Common myeloid progenitor, CD34-positive (primary cell): Measurements from ENCODE around the gene DDX41.

Source experiments
- CTCF ChIA-PET: fragments of 350-600 bp; sonication (Branson Sonifier 250); formaldehyde crosslinking; loops from one replicate; lab custom pipeline; 2021; ENCODE audit warnings: antibody characterized with exemption; lab: Charles Lee
- POLR2A ChIA-PET: fragments of 350-600 bp; sonication (Branson Sonifier 250); formaldehyde crosslinking; loops from one replicate; lab custom pipeline; 2021; ENCODE audit warnings: antibody characterized with exemption; lab: Charles Lee
- DNase-seq, 3 donors: peaks; one replicate each; pipeline versions ENCODE4 v3.0.0 to v3.0.0-alpha.2; 2013
- H3K27ac ChIP-seq, 2 experiments: 1 replicate in 1 of 2; 2 replicates in 1 of 2; pipeline ENCODE4 v1.7.0; 2013; ENCODE audit warnings: inconsistent platforms in 2 of 2, low read length in 2 of 2, mild to moderate bottlenecking in 2 of 2, low read depth in 1 of 2, moderate library complexity in 1 of 2; ENCODE audit not compliant: severe bottlenecking in 2 of 2, insufficient read depth in 1 of 2, poor library complexity in 1 of 2
- H3K27me3 ChIP-seq, 5 experiments: replicated peaks in 2 of 5; 1 replicate in 3 of 5; 2 replicates in 2 of 5; pipeline versions ENCODE4 v1.6.1 to v1.7.0; 2013; ENCODE audit warnings: low read length in 4 of 5, mild to moderate bottlenecking in 2 of 5, moderate library complexity in 2 of 5, inconsistent platforms in 1 of 5; ENCODE audit not compliant: insufficient read depth in 5 of 5, control insufficient read depth in 4 of 5
- H3K36me3 ChIP-seq, 4 experiments: 1 replicate in 2 of 4; 2 replicates in 2 of 4; pipeline versions ENCODE4 v1.6.1 to v1.7.0; 2013; ENCODE audit warnings: low read length in 3 of 4, control low read depth in 1 of 4, mild to moderate bottlenecking in 1 of 4; ENCODE audit not compliant: control insufficient read depth in 4 of 4, insufficient read depth in 4 of 4
- H3K4me1 ChIP-seq, 4 experiments: 1 replicate in 3 of 4; 2 replicates in 1 of 4; pipeline versions ENCODE4 v1.6.1 to v1.7.1; 2013; ENCODE audit warnings: low read length in 3 of 4, mild to moderate bottlenecking in 3 of 4, control low read depth in 1 of 4, inconsistent platforms in 1 of 4, moderate library complexity in 1 of 4; ENCODE audit not compliant: control insufficient read depth in 4 of 4, insufficient read depth in 4 of 4; ENCODE audit errors: control extremely low read depth in 1 of 4
- H3K4me3 ChIP-seq, 7 experiments: 1 replicate in 4 of 7; 2 replicates in 3 of 7; pipeline versions ENCODE4 v1.5.1 to v1.7.0; 2013; ENCODE audit warnings: mild to moderate bottlenecking in 7 of 7, low read length in 6 of 7, moderate library complexity in 6 of 7, inconsistent platforms in 2 of 7, low read depth in 2 of 7, control low read depth in 1 of 7; ENCODE audit not compliant: insufficient read depth in 4 of 7, control insufficient read depth in 1 of 7; ENCODE audit errors: extremely low read depth in 1 of 7
- H3K9me3 ChIP-seq, 5 experiments: 1 replicate in 4 of 5; 2 replicates in 1 of 5; pipeline versions ENCODE4 v1.6.1 to v1.7.1; 2013; ENCODE audit warnings: low read length in 4 of 5, mild to moderate bottlenecking in 2 of 5, inconsistent platforms in 1 of 5, low read depth in 1 of 5, moderate library complexity in 1 of 5; ENCODE audit not compliant: control insufficient read depth in 4 of 5, insufficient read depth in 2 of 5; ENCODE audit errors: control extremely low read depth in 1 of 5
- WGBS: methylation state at CpG from one replicate; pipeline ENCODE4 v1.1.5; 2013; ENCODE audit not compliant: insufficient coverage; 5-methylcytosine and 5-hydroxymethylcytosine counted together

Gene DDX41

GRCh38 chr5:177547736-177548135, 31.0 kb upstream of the DDX41 start:
- ChIA-PET POLR2A (no interaction called here), CTCF (interaction anchor here (0.7 to 0.9 kb wide), 2 partner anchors 39 to 44 kb away, joined by 3 read pairs; no protein-coding TSS in a partner anchor)
- WGBS = 72% methylated on average over 2 of the region's 3 CpGs

GRCh38 chr5:177546258-177546741, 29.5 kb upstream of the DDX41 start:
- H3K4me3 ChIP-seq = no peak overlapping the region
- no peak overlapping the region for H3K27ac ChIP-seq
- peaks cover 0 to 12% (median 0%) of the 10 kb centered on the region in 4 experiments for H3K4me1 ChIP-seq
- DNase-seq = peak in 2 of 3 donors; percentile 18 to 24
- peaks cover 4 to 23% (median 11%) of the 10 kb centered on the region in 4 experiments for H3K36me3 ChIP-seq
- 100% methylated on average over 1 of the region's 1 CpG for WGBS
- no peaks in the 10 kb centered on the region for H3K9me3 ChIP-seq
- ChIA-PET CTCF (interaction anchor here (1.0 to 4.4 kb wide), 4 partner anchors 9 to 121 kb away, joined by 3 to 16 read pairs (median 3); no protein-coding TSS in a partner anchor), POLR2A (no interaction called here)
- no peaks in the 10 kb centered on the region for H3K27me3 ChIP-seq

More at GRCh38 chr5:177547736-177548135, 31.0 kb upstream of the DDX41 start:
- Histone ChIP-seq H3K27ac (no peak overlapping the region), H3K9me3 (no peaks in the 10 kb centered on the region), H3K36me3 (peaks cover 2 to 28% (median 9%) of the 10 kb centered on the region in 4 experiments), H3K4me1 (peaks cover 0 to 14% (median 2%) of the 10 kb centered on the region in 4 experiments), H3K27me3 (no peaks in the 10 kb centered on the region), H3K4me3 (no peak overlapping the region)
- DNase-seq = no peak

GRCh38 chr5:177545487-177546257, 28.9 kb upstream of the DDX41 start:
- CTCF ChIA-PET = interaction anchor here (1.0 to 4.4 kb wide), 4 partner anchors 10 to 120 kb away, joined by 3 to 16 read pairs (median 3); no protein-coding TSS in a partner anchor

GRCh38 chr5:177542816-177543465, 26.2 kb upstream of the DDX41 start:
- DNase-seq = no peak
- H3K27ac ChIP-seq = peak overlapping the region in 1 of 2 experiments; percentile 6
- ChIA-PET CTCF (interaction anchor here (1.0 to 4.4 kb wide), 2 partner anchors 8 to 61 kb away, joined by 3 to 16 read pairs; no protein-coding TSS in a partner anchor), POLR2A (no interaction called here)
- 100% methylated on average over 2 of the region's 4 CpGs for WGBS
- peaks cover 0 to 12% (median 0%) of the 10 kb centered on the region in 4 experiments for H3K4me1 ChIP-seq
- no peaks in the 10 kb centered on the region for H3K9me3 ChIP-seq
- no peaks in the 10 kb centered on the region for H3K27me3 ChIP-seq
- H3K36me3 ChIP-seq = peaks cover 6 to 32% (median 14%) of the 10 kb centered on the region in 4 experiments
- no peak overlapping the region for H3K4me3 ChIP-seq

More at GRCh38 chr5:177545487-177546257, 28.9 kb upstream of the DDX41 start:
- POLR2A ChIA-PET = interaction anchor here (0.6 kb wide), 1 partner anchor 34 kb away, joined by 3 read pairs; no protein-coding TSS in a partner anchor
- H3K9me3 ChIP-seq = no peaks in the 10 kb centered on the region
- peaks cover 4 to 19% (median 10%) of the 10 kb centered on the region in 4 experiments for H3K36me3 ChIP-seq
- peaks cover 0 to 12% (median 0%) of the 10 kb centered on the region in 4 experiments for H3K4me1 ChIP-seq
- no peaks in the 10 kb centered on the region for H3K27me3 ChIP-seq
- DNase-seq = peak in 2 of 3 donors; percentile 15 to 20
- no peak overlapping the region for H3K4me3 ChIP-seq
- no peak overlapping the region for H3K27ac ChIP-seq
- 89% methylated on average over 4 of the region's 4 CpGs for WGBS

GRCh38 chr5:177540438-177540837, 23.7 kb upstream of the DDX41 start:
- no peaks in the 10 kb centered on the region for H3K9me3 ChIP-seq
- no peak overlapping the region for H3K27ac ChIP-seq
- no peaks in the 10 kb centered on the region for H3K27me3 ChIP-seq
- H3K36me3 ChIP-seq = peaks cover 8 to 46% (median 31%) of the 10 kb centered on the region in 4 experiments
- DNase-seq = no peak
- 94% methylated on average over 3 of the region's 3 CpGs for WGBS
- POLR2A ChIA-PET = no interaction called here
- peaks cover 0 to 3% (median 0%) of the 10 kb centered on the region in 4 experiments for H3K4me1 ChIP-seq
- CTCF ChIA-PET = no interaction called here
- no peak overlapping the region for H3K4me3 ChIP-seq

- no CpG with 5 or more reads among the region's 2 CpGs for WGBS
- Histone ChIP-seq H3K36me3 (peaks cover 8 to 54% (median 36%) of the 10 kb centered on the region in 4 experiments), H3K9me3 (no peaks in the 10 kb centered on the region), H3K27ac (no peak overlapping the region), H3K4me1 (no peaks in the 10 kb centered on the region), H3K4me3 (no peak overlapping the region), H3K27me3 (no peaks in the 10 kb centered on the region)
- DNase-seq = no peak
- CTCF ChIA-PET = interaction anchor here (1.2 kb wide), 1 partner anchor 14 kb away, joined by 3 read pairs; no protein-coding TSS in a partner anchor
- POLR2A ChIA-PET = no interaction called here
Observed at GRCh38 chr5:177539411-177539810, 22.6 kb upstream of the DDX41 start.
